Measurements from ENCODE around the gene HLTF. TPM values are rescaled to one million over a fixed set of nuclear protein-coding genes. Genes with fewer than 3 reads are reported as not detected.

Gene HLTF
- 37.6 and 40.1 TPM in 2 replicates for total RNA-seq (2021)
- percentile 84 among the genes with signal in this experiment for Bru-seq, nascent RNA
- BruChase-seq, experiment 1, labeled RNA remaining after a 2-hour chase = percentile 86 among the genes with signal in this experiment
- percentile 84 among the genes with signal in this experiment for BruChase-seq, experiment 2, labeled RNA remaining after a 6-hour chase
- long read RNA-seq, full-length matches to known transcripts = 38 of 67 reads
- long read RNA-seq, partial matches to known transcripts = 9 of 67 reads
- long read RNA-seq, other reads (novel, unspliced or antisense) = 20 of 67 reads

- H3K4me1 ChIP-seq (ENCODE audit: insufficient read depth, low read length, poor library complexity, severe bottlenecking) = peaks cover 6% of the 10 kb centered on the region
- TF ChIP-seq EZH2 (IDR thresholded peaks at IDR 0.05; ENCODE audit: borderline replicate concordance, low read depth, low read length, poor library complexity, severe bottlenecking) = no peak
- TF ChIP-seq CTCF (conservative IDR thresholded peaks at IDR 0.05; ENCODE audit: low read depth, low read length) = no peak
- peak within 1 kb of the TSS; percentile 70 for H3K4me3 ChIP-seq (ENCODE audit: low read depth, low read length, poor library complexity, severe bottlenecking)
- CTCF ChIA-PET = no interaction called here
- H3K27me3 ChIP-seq (replicated peaks; ENCODE audit: insufficient read depth, low read depth, low read length, poor library complexity) = no peaks in the 10 kb centered on the region
- peaks cover 22% of the 10 kb centered on the region for H3K36me3 ChIP-seq (ENCODE audit: insufficient read depth, low read length, poor library complexity, severe bottlenecking)
- intact Hi-C loops (cut with micrococcal nuclease; ENCODE audit: unreplicated experiment) = no loop called here
- no TSS peak for BruUV-seq (replicated peaks)
- H3K9me3 ChIP-seq (ENCODE audit: low read depth, low read length, poor library complexity, severe bottlenecking) = no peaks in the 10 kb centered on the region
- H3K27ac ChIP-seq (ENCODE audit: low read depth, low read length, poor library complexity, severe bottlenecking) = peak within 1 kb of the TSS; percentile 63
- DNase-seq (ENCODE audit: low spot score) = peak; percentile 98
- POLR2A ChIA-PET (ENCODE audit: low non-redundant PET) = no interaction called here
Measured at GRCh38 chr3:149086232-149086988, at the start of gene HLTF. Gene HLTF (minus strand): TSS chr3:149086533. CDS start chr3:149086336, 197 bp downstream.

- DNase-seq (ENCODE audit: low spot score) = no peak
- ChIA-PET POLR2A (ENCODE audit: low non-redundant PET) (no interaction called here), CTCF (no interaction called here)
- no peak overlapping the region for H3K27ac ChIP-seq (ENCODE audit: low read depth, low read length, poor library complexity, severe bottlenecking)
- H3K36me3 ChIP-seq (ENCODE audit: insufficient read depth, low read length, poor library complexity, severe bottlenecking) = no peaks in the 10 kb centered on the region
- BruUV-seq (replicated peaks) = no TSS peak
- no peak overlapping the region for H3K4me3 ChIP-seq (ENCODE audit: low read depth, low read length, poor library complexity, severe bottlenecking)
- no peaks in the 10 kb centered on the region for H3K9me3 ChIP-seq (ENCODE audit: low read depth, low read length, poor library complexity, severe bottlenecking)
- TF ChIP-seq EZH2 (IDR thresholded peaks at IDR 0.05; ENCODE audit: borderline replicate concordance, low read depth, low read length, poor library complexity, severe bottlenecking) = no peak
- no peak for TF ChIP-seq CTCF (conservative IDR thresholded peaks at IDR 0.05; ENCODE audit: low read depth, low read length)
- no peaks in the 10 kb centered on the region for H3K4me1 ChIP-seq (ENCODE audit: insufficient read depth, low read length, poor library complexity, severe bottlenecking)
- no peaks in the 10 kb centered on the region for H3K27me3 ChIP-seq (replicated peaks; ENCODE audit: insufficient read depth, low read depth, low read length, poor library complexity)
- intact Hi-C loops (cut with micrococcal nuclease; ENCODE audit: unreplicated experiment) = no loop called here
Measured at GRCh38 chr3:149134575-149134974, 48.2 kb upstream of the HLTF start.

- intact Hi-C loops (cut with micrococcal nuclease; ENCODE audit: unreplicated experiment) = no loop called here
- ChIA-PET POLR2A (ENCODE audit: low non-redundant PET) (no interaction called here), CTCF (no interaction called here)
Measured at GRCh38 chr3:149131589-149131988, 45.3 kb upstream of the HLTF start.

More at GRCh38 chr3:149131589-149131988, 45.3 kb upstream of the HLTF start:
- H3K27me3 ChIP-seq (replicated peaks; ENCODE audit: insufficient read depth, low read depth, low read length, poor library complexity) = no peaks in the 10 kb centered on the region
- H3K4me1 ChIP-seq (ENCODE audit: insufficient read depth, low read length, poor library complexity, severe bottlenecking) = no peaks in the 10 kb centered on the region
- no peak for DNase-seq (ENCODE audit: low spot score)
- no peak for TF ChIP-seq CTCF (conservative IDR thresholded peaks at IDR 0.05; ENCODE audit: low read depth, low read length)
- TF ChIP-seq EZH2 (IDR thresholded peaks at IDR 0.05; ENCODE audit: borderline replicate concordance, low read depth, low read length, poor library complexity, severe bottlenecking) = no peak
- H3K9me3 ChIP-seq (ENCODE audit: low read depth, low read length, poor library complexity, severe bottlenecking) = no peaks in the 10 kb centered on the region
- no peak overlapping the region for H3K4me3 ChIP-seq (ENCODE audit: low read depth, low read length, poor library complexity, severe bottlenecking)
- no peaks in the 10 kb centered on the region for H3K36me3 ChIP-seq (ENCODE audit: insufficient read depth, low read length, poor library complexity, severe bottlenecking)
- no peak overlapping the region for H3K27ac ChIP-seq (ENCODE audit: low read depth, low read length, poor library complexity, severe bottlenecking)
- no TSS peak for BruUV-seq (replicated peaks)

All from A673 (cell line).